GM12864 (cell line): ENCODE results near the gene KLHL35.

Experiments
- DNase-seq: peaks from one replicate; pipeline ENCODE4 v3.0.0-alpha.2; 2011; ENCODE audit warnings: low read depth
- H3K4me3 ChIP-seq: 2 replicates; pipeline ENCODE4 v1.5.1; 2011; ENCODE audit warnings: mild to moderate bottlenecking, low read depth, low read length, control low read depth
- TF ChIP-seq, protein P1 (sequence below): IDR thresholded peaks from 2 replicates; pipeline ENCODE4 v1.5.1; 2011; ENCODE audit warnings: low read depth, mild to moderate bottlenecking, moderate library complexity, low read length, control low read depth, inconsistent platforms; ENCODE audit errors: missing control alignments

KLHL35 gene

DNA sequence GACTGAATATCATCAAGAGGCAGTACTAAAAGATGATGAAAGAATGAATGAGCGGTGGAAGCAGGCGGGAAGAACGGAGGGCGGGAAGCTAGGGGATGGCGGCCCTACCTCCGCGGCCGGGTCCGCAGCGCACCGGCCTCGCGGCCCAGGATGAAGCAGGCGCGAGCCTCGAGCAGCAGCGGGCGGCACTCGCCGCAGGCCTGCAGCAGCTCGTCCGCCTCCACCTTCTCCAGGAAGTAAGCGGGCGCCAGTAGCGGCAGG is 3.4 kb downstream of the KLHL35 start:
- TF ChIP-seq, protein P1, sequence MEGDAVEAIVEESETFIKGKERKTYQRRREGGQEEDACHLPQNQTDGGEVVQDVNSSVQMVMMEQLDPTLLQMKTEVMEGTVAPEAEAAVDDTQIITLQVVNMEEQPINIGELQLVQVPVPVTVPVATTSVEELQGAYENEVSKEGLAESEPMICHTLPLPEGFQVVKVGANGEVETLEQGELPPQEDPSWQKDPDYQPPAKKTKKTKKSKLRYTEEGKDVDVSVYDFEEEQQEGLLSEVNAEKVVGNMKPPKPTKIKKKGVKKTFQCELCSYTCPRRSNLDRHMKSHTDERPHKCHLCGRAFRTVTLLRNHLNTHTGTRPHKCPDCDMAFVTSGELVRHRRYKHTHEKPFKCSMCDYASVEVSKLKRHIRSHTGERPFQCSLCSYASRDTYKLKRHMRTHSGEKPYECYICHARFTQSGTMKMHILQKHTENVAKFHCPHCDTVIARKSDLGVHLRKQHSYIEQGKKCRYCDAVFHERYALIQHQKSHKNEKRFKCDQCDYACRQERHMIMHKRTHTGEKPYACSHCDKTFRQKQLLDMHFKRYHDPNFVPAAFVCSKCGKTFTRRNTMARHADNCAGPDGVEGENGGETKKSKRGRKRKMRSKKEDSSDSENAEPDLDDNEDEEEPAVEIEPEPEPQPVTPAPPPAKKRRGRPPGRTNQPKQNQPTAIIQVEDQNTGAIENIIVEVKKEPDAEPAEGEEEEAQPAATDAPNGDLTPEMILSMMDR = no peak
- no peak overlapping the region; the same call in 1 of the 2 replicates for H3K4me3 ChIP-seq
- DNase-seq = no peak

DNA sequence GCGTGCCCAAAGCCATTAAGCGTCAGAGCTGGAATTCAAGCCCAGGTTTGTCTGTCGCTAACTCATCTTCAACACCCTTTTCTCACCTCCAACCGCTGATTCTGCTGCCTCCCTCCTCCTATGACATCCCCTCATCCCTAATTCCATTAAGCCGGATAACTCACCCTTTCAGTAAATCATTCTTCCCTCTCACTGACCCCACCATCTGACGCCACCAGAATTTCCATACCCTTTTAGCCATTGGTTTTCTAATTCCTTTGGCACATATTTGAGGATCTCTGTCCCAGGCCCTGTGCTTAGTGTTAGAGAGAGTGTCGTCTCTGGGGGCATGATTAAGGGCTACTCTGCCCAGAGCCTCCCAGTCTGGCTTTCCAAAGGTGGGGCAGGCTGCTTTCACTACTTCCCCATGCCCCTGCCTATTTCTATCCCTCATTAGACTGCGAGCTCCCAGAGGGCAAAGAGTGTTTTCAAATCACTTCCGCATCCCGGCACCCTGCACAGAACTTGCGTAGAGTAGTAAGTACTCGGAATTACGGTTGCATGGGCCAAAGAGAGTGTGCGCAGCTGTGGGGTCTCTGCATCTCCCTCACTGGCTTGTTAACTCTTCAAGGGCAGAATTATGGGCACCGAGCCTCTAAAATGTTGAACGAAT is 3.9 kb downstream of the KLHL35 start:
- DNase-seq = no peak
- no peak overlapping the region for H3K4me3 ChIP-seq
- TF ChIP-seq, protein P1 = no peak

DNA sequence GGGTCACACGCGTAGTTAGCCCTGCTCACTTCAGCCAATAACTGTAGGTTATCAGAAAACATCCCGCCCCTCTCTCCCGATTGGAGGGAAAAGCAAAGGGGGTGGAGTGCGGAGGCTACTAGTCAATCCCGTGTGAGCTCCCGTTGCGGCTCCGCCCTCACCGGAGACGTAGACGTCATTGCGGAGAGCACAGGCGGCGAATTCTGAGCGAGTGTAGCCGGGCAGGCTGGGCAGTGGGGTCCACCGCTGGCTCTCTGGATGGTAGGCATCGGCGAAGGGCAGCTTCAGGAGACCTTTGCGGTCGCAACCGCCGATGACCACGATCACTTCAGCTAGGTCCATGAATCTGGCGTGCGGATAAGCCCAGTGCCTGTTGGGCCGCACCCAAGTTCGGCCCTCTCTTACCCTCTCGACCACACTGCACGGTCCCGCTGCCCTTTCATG is 4.7 kb downstream of the KLHL35 start:
- TF ChIP-seq, protein P1 = no peak
- peak; percentile 83 for DNase-seq
- H3K4me3 ChIP-seq = peak overlapping the region; percentile 48

DNA sequence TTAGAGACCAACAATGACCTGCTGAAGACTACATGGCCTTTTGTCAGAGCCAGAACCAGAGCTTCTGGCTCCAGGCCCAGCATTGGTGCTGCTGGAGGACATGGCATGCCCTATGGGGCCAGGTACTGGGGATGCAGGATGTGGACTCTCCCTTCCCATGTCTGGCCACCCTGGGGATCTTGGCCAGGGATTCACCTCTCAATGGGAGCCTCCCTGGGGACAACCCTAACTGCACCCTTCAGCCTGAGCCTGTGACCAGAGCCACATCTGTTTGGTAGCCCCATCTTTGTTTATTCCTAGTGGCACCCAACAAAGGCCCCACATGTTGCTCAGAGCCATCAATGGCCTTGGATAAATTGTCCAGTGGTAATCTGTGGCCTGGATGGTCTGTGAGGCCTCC is 5.8 kb downstream of the KLHL35 start:
- TF ChIP-seq, protein P1 = no peak
- no peak for DNase-seq
- H3K4me3 ChIP-seq = no peak overlapping the region

DNA sequence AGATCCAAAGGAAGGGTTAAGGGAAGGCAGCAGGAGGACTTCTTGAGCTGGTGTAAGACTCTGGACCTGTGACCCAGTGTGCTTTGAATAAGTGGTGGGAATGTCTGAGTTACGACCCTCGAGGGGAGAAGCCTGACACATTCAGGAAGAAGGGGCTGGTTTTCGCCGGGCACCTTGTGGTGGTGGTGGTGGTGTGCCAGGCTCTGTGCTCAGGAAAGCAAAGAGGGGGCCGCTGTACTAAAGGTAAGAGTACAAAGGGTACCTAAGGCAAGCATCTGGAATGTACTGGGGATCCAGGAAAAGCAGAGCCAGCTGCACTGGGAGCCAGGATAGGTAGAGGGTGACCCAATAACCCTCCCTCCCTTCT is 6.3 kb downstream of the KLHL35 start:
- no peak for DNase-seq
- no peak overlapping the region for H3K4me3 ChIP-seq
- TF ChIP-seq, protein P1 = no peak

DNA sequence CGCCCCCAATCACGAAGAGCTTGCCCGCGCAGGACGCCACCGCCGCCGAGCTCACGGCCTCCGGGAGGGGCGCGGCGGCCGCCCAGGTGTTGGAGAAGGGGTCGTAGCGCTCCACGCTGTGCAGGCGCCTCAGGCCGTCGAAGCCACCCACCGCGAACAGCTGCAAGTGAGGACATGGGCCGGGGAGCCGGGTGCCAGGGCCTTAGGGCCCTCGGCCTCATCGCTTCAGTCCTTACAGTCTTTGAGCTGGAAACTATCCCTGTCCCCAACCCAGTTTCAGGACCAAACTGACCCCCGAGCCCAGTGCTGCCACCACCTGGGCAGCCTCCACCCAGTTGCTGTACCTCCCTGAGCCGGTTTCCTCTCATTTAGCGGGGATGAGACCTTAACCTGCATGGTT is 7.6 kb downstream of the KLHL35 start:
- TF ChIP-seq, protein P1 = peak; percentile 22
- H3K4me3 ChIP-seq = no peak overlapping the region
- DNase-seq = no peak

DNA sequence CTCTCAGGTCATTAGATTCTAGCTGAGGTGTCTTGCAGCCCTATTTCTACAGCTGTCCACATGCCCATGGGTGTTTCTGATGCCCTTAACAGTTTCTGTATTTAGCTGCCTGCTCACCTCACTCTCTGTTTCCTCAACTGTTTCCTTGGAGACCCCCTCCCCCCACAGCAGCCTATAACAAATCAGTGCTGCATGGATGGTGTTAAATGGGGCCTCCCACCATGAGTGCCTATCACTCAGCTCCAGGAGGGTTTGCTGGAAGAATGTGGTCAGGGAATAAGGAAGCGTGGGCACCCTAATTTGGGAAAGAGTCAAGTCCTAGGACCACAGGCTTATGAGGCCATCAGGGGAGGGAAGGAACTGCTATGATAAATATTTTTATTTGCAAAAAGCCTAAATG is 8.6 kb downstream of the KLHL35 start:
- no peak for DNase-seq
- no peak overlapping the region for H3K4me3 ChIP-seq
- TF ChIP-seq, protein P1 = no peak
